Neuron (in vitro differentiated cells): ENCODE measurements around the gene FLYWCH1.

ENCODE experiments used
- H2AFZ ChIP-seq: one replicate; pipeline ENCODE4 v1.6.1; 2013; ENCODE audit warnings: low read depth, mild to moderate bottlenecking, inconsistent platforms, low read length, moderate library complexity
- H3K27me3 ChIP-seq: one replicate; pipeline ENCODE4 v1.6.1; 2013; ENCODE audit warnings: low read length; ENCODE audit not compliant: insufficient read depth
- H3K36me3 ChIP-seq: one replicate; pipeline ENCODE4 v1.6.1; 2013; ENCODE audit warnings: low read length; ENCODE audit not compliant: insufficient read depth
- H3K4me1 ChIP-seq: one replicate; pipeline ENCODE4 v1.6.1; 2013; ENCODE audit warnings: low read length; ENCODE audit not compliant: insufficient read depth
- H3K4me3 ChIP-seq: 2 replicates; pipeline ENCODE4 v1.5.1; 2013; ENCODE audit warnings: mild to moderate bottlenecking, low read length, moderate library complexity
- H3K9me3 ChIP-seq: one replicate; pipeline ENCODE4 v1.6.1; 2013; ENCODE audit warnings: low read length

FLYWCH1 gene

DNA sequence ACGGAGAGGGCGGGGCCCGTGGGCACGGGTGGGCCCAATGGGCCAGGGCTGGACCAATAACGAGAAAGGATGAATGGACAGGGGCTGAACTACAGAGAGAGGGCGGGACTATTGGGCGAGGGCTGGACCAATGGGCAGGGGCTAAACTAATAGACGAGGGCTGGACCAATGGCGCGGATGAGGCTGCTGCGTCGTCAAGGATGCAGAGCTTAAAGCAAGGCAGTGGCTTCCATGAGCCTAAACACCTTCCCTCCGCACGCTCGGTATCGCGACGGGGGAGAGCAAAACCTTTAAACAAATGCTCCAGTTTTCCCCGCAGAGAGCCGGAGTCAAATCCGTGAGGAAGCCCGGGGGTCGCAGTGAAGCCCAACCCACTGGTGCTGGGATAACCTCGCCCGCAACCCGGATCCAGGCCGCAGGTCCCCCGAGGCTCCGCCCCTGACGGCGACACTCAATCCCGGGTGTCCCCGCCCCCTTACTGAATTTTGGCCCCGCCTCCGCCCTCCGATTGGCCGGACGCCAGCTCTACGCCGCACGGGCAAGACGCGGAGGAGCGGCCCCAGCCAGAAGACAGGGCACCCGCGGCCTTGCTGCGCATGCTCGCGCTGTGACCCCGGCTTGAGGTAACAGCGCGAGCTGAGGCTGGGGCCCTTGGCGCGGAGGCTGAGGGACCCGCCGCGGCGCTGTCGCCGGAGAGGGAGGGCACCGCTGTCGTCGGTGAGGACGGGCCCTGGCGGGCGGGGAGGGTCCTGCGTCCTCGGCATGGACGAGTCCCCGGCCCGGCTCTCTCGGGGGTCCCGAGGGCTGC lies 28.9 kb upstream of the FLYWCH1 start, which contains the start of gene FLYWCH2:
TSS of gene FLYWCH2 (plus strand) at position 566 of the 808 bp plus-strand sequence. CDS start 13,235 bp downstream, outside the sequence.
- Histone ChIP-seq H3K36me3 (no peaks in the 10 kb centered on the region), H3K4me3 (peak within 1 kb of the TSS; percentile 92), H3K4me1 (peaks cover 6% of the 10 kb centered on the region), H2AFZ (peak within 1 kb of the TSS; percentile 92), H3K27me3 (no peaks in the 10 kb centered on the region), H3K9me3 (no peaks in the 10 kb centered on the region)

DNA sequence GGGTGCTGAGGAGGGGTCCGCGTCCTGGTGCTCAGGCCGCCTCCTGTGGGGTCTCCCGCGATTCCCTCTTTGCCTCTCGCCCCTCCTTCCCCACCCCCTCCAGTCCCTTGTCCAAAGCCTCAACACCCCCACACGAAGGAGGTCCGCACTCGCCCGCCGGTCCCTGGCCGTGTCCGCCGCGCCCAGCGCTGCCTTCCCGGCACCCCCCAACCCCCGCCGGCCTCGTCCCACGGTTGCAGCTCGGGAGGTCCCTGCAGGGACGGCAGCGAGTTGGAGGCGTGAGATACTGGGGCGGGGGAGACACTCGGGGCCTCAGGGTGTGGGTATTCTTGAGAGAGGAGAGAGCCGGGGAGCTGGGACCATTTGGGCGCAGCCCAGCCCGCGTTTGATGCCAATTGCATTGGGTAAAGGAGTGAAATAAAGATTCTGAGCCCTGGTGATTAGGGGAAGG lies 28.2 kb upstream of the FLYWCH1 start:
- Histone ChIP-seq H3K9me3 (no peaks in the 10 kb centered on the region), H2AFZ (peak overlapping the region; percentile 71), H3K27me3 (no peaks in the 10 kb centered on the region), H3K4me3 (peak overlapping the region; percentile 92), H3K4me1 (peaks cover 6% of the 10 kb centered on the region), H3K36me3 (no peaks in the 10 kb centered on the region)

DNA sequence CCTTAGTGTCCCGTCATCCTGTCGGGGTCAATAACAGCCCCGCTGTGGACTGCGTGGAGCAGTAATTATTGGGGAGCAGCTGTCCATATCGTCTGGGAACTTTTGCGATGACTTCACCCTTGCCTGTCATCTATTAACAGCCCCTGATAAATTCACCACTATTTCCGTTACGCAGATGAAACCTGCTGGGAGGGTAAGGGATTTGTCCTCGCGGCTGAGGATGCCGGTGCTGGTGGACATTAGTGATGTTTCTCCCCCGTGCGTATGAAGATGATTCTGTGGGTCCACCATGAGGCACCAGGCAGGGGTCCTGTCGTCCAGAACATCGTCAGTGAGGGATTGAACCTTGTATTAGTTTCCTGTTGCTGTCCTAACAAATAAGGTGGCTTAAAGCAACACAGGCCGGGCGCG lies 27.7 kb upstream of the FLYWCH1 start:
- H3K36me3 ChIP-seq: no peaks in the 10 kb centered on the region
- peak overlapping the region; percentile 71 for H2AFZ ChIP-seq
- no peaks in the 10 kb centered on the region for H3K9me3 ChIP-seq
- peaks cover 6% of the 10 kb centered on the region for H3K4me1 ChIP-seq
- H3K4me3 ChIP-seq: peak overlapping the region; percentile 92
- no peaks in the 10 kb centered on the region for H3K27me3 ChIP-seq

DNA sequence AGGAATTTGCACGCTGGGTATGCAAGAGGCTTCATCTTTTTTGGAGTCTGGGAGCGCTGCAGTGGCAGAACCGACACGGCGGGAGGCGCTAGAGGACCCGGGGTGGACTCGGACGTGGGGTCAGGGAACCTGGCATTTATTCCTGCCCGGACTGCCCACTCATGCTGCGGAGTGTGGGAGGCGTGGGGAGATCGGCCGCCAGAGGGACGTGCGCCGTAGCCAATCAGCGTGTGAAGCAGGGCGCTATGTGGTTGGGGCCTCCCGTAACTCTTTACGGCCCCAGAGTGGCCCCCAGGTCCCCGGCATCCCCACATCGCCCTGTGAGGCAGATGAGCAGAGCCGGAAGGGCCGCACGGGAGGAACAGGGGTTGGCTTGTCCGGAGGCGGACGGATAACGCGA lies 17.5 kb upstream of the FLYWCH1 start:
- peaks cover 17% of the 10 kb centered on the region for H3K4me1 ChIP-seq

DNA sequence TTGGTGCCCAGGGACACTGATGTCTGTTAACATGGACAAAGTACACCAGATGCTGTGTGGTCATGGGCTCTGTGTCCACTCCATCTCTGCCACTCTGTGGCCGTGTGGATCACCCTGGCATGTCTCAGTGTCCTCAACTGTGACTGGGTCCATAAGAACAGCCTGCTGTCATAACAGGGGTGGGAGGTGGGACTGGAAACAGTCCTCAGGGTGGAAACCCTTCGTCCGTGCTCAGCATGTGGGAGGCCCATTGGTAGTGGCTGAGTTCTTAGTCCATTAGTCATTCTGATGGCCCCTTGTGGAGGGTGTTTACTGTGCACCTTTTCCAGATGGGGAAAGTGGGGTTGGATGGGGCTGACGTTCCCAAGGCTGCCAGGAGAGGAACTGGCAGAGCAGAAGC lies 15.9 kb upstream of the FLYWCH1 start:
- peaks cover 10% of the 10 kb centered on the region for H3K36me3 ChIP-seq
- H3K4me3 ChIP-seq: no peak overlapping the region
- no peak overlapping the region for H2AFZ ChIP-seq
- no peaks in the 10 kb centered on the region for H3K9me3 ChIP-seq
- peaks cover 21% of the 10 kb centered on the region for H3K4me1 ChIP-seq
- no peaks in the 10 kb centered on the region for H3K27me3 ChIP-seq

More for the DNA sequence above, 17.5 kb upstream of the FLYWCH1 start:
- Histone ChIP-seq H3K36me3 (peaks cover 10% of the 10 kb centered on the region), H3K27me3 (no peaks in the 10 kb centered on the region), H3K9me3 (no peaks in the 10 kb centered on the region), H3K4me3 (no peak overlapping the region), H2AFZ (no peak overlapping the region)

DNA sequence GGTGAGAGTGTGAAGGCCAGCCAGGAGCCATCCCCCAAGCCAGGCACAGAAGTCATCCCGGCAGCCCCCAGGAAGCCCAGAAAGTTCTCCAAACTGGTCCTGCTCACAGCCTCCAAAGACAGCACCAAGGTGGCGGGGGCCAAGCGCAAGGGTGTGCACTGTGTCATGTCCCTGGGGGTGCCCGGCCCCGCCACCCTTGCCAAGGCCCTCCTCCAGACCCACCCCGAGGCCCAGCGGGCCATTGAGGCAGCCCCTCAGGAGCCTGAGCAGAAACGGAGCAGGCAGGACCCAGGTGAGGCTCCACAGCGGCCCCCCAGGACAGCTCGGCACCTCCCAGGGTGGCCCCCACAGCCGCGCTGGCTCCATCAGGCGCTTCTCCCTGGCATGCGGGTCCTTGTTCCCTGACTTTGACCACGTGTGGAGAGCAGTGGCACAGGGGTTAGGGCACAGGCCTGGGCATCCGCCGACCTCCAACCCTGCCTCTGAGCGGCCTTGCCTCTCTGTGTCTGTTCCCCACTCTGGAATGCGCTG lies 15.2 kb upstream of the FLYWCH1 start:
- Histone ChIP-seq H3K27me3 (no peaks in the 10 kb centered on the region), H3K4me3 (no peak overlapping the region), H3K4me1 (peaks cover 21% of the 10 kb centered on the region), H3K9me3 (no peaks in the 10 kb centered on the region), H2AFZ (no peak overlapping the region), H3K36me3 (peaks cover 10% of the 10 kb centered on the region)

DNA sequence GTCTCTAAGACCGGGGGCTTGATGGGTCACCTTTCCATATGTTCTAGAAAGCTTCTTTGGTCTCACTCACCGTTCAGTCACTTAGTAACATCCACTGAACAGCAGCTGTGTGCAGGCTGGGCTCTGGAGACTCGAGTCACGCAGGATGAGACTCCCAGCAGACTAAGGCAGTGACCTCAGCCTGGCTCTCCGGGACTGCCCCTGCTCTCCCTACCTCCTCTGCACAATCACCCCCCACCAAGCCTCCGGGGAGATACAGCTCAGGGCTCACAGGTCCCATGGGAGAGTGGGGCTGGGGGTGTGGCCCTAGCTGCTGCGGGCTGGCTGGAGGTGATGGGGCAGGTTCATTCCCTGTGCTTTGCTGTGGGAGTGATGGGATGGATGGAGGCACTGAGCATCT lies 14.6 kb upstream of the FLYWCH1 start:
- peaks cover 21% of the 10 kb centered on the region for H3K4me1 ChIP-seq
- peaks cover 10% of the 10 kb centered on the region for H3K36me3 ChIP-seq
- H3K4me3 ChIP-seq: no peak overlapping the region
- H2AFZ ChIP-seq: no peak overlapping the region
- H3K27me3 ChIP-seq: no peaks in the 10 kb centered on the region
- H3K9me3 ChIP-seq: no peaks in the 10 kb centered on the region

DNA sequence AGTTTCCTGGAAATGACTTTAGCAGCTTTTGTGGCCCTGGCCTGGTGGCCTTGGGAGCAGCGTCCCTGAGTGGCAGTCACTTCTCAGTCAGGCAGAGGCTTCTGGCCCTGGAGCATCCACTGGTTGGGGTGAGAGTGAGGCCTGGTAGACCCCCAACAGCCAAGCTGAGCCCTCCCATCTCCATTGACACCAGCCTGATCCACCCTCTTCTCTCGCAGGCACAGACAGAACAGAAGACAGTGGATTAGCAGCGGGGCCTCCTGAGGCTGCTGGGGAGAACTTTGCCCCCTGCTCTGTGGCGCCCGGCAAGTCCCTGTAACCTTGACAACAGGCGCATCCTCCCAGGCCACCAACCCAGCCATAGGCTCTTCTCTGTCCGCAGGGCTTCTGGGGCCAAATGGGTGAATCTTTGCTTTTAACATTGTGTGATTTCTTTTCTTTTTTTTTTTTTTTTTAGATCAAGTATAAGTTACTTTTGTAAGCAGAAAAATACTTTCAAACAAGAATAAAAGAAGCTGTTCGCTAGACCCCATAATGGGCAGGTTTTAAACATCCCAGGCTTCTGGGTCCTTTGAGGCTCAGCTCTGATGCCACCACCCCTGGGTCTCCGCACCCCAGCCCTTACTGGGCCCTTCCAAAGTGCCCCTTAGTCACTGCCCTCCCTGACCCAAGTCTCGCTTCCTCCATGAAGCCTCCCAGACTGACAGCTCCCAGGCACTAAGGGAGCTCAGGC lies 12.7 kb upstream of the FLYWCH1 start:
- Histone ChIP-seq H3K4me3 (no peak overlapping the region), H3K36me3 (peaks cover 10% of the 10 kb centered on the region), H3K27me3 (no peaks in the 10 kb centered on the region), H2AFZ (no peak overlapping the region), H3K9me3 (no peaks in the 10 kb centered on the region), H3K4me1 (peaks cover 26% of the 10 kb centered on the region)

DNA sequence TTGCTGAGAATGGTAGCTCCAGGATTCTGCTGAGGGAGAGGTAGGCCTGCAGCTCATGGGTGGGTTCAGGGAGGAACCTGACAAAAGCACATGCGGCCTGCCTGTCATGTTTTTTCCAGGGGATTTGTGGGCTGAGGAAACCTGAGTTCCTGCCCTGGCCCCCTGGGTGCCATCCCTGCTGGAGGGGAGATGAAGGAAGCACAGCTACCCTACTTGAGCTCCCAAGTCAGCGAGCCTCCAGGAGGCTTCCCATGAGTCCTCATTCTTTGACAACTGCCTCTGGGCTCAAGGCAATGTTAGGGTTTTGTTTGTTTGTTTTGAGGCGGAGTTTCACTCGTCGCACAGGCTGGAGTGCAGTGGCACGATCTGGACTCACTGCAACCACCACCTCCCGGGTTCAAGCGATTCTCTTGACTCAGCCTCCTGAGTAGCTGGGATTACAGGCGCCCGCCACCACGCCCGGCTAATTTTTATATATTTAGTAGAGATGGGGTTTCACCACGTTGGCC lies 12.1 kb upstream of the FLYWCH1 start:
- no peak overlapping the region for H2AFZ ChIP-seq
- peaks cover 10% of the 10 kb centered on the region for H3K36me3 ChIP-seq
- no peaks in the 10 kb centered on the region for H3K9me3 ChIP-seq
- H3K4me3 ChIP-seq: no peak overlapping the region
- H3K27me3 ChIP-seq: no peaks in the 10 kb centered on the region
- H3K4me1 ChIP-seq: peaks cover 26% of the 10 kb centered on the region

DNA sequence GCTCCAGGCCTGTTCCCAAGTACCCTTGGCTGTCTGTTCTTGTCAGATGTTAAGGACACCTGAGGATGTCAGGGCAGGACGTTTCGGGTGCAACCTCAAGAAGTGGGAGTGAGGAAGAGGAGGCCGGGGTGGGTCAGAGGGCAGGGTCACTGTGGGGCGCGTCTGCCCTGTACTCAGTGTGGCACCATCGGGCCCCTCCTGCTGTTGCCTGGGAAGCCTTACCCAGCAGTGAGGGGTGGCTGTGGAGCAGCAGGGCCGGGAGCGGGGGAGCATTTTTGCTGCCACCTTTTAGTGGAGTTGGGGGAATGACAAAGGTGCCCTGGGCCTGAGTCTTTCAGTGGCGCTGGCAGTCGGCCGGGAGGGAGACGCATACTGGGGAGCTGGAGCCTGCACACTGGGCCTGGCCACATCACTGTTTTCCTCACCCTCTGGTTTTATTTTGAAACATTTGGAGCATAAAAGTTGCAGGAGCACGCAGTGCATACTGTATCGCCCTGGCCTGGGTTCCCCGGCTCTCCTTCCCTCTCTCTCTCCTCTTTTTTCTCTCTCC lies 11.1 kb upstream of the FLYWCH1 start:
- Histone ChIP-seq H3K4me1 (peaks cover 26% of the 10 kb centered on the region), H3K4me3 (no peak overlapping the region), H3K9me3 (no peaks in the 10 kb centered on the region), H2AFZ (no peak overlapping the region), H3K27me3 (no peaks in the 10 kb centered on the region), H3K36me3 (peaks cover 10% of the 10 kb centered on the region)

DNA sequence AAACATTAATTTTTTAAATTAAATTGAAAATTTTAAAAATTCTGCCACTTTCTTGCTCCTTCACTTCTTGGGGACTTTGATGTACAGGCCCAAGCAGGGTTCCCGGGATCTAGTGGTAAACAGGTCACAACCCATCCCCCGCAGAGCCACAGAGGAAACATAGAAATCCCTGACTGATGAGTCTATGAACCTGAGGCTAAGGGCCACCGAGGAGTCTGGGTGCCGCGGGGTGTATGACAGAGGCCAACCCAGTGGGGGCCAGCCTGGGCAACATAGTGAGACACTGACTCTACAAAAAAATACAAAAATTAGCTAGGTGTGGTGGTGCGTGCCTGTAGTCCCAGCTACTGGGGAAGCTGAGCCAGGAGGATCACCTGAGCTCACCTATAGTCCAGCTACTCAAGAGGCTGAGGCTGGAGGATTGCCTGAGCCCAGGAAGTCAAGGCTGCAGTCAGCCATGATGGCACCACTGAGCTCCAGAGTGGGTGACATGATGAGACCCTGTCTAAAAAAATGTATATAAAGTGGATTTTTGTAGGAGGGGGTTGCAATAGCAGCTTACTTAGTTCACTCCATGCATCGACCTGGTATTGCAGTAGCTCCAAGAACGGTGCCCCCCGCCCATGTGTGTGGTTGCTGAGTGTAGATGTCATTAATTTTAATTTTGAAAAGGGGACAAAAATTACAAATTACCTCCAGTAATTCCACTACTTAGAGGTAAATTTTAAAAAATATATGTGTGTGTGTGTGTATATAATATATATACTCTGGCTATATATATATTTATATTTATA lies 9.2 kb upstream of the FLYWCH1 start:
- no peaks in the 10 kb centered on the region for H3K9me3 ChIP-seq
- no peak overlapping the region for H2AFZ ChIP-seq
- H3K36me3 ChIP-seq: peaks cover 2% of the 10 kb centered on the region
- H3K4me1 ChIP-seq: peaks cover 31% of the 10 kb centered on the region
- H3K4me3 ChIP-seq: no peak overlapping the region
- H3K27me3 ChIP-seq: no peaks in the 10 kb centered on the region
